Peyer's patch (tissue), 4 donors: Measurements from ENCODE around the gene DBX1. TPM values are rescaled to one million over a fixed set of nuclear protein-coding genes. Genes with fewer than 3 reads are reported as not detected.
A peak's percentile ranks its signal among the peaks of the same experiment; 100 is the strongest.

Source experiments
- DNase-seq, 3 donors: peaks; one replicate each; pipeline ENCODE4 v3.0.0-alpha.2; 2017 to 2019
- H3K27ac ChIP-seq, 4 donors: fragments of 200-600 bp; sonication (generic); one replicate each; pipeline ENCODE4 v1.5.1; 2016 to 2019
- H3K27me3 ChIP-seq, 2 donors: fragments of 200-600 bp; sonication (generic); one replicate each; pipeline ENCODE4 v1.5.1; 2019
- H3K36me3 ChIP-seq, 3 donors: fragments of 200-600 bp; sonication (generic); one replicate each; pipeline ENCODE4 v1.5.1; 2016 to 2019
- H3K4me1 ChIP-seq, 4 donors: fragments of 200-600 bp; sonication (generic); one replicate each; pipeline ENCODE4 v1.5.1; 2016 to 2019
- H3K4me3 ChIP-seq, 4 donors: fragments of 200-600 bp; sonication (generic); 1 replicate in 3 of 4; 2 replicates in 1 of 4; pipeline ENCODE4 v1.5.1; 2016 to 2019; ENCODE audit warnings: mild to moderate bottlenecking in 1 of 4
- H3K9me3 ChIP-seq, 4 donors: fragments of 200-600 bp; sonication (generic); one replicate each; pipeline ENCODE4 v1.5.1; 2016 to 2019; ENCODE audit warnings: mild to moderate bottlenecking in 1 of 4
- CTCF ChIP-seq, 6 experiments: fragments of 450-650 bp in 4 of 6; fragments of 200-600 bp in 2 of 6; sonication (generic) in 1 of 6; IDR thresholded peaks; one replicate each; pipeline ENCODE4 v1.5.1; 2017 to 2019; ENCODE audit warnings: antibody characterized with exemption in 6 of 6, mild to moderate bottlenecking in 3 of 6, moderate library complexity in 1 of 6
- POLR2A ChIP-seq, 2 donors: fragments of 450-650 bp; IDR thresholded peaks; one replicate each; pipeline ENCODE4 v1.5.1; 2017; ENCODE audit warnings: antibody characterized with exemption in 2 of 2, mild to moderate bottlenecking in 2 of 2, moderate library complexity in 2 of 2
- total RNA-seq, 4 donors: library from RNA; depleted of rRNA; stranded (reverse); fragments of >200 nt; gene quantifications; one replicate each; pipeline ENCODE4 v1.1.0, GENCODE V29; 2016

DBX1 gene
- total RNA-seq, 4 donors from 2014 or later: not detected

- Histone ChIP-seq H3K4me1 (peaks cover 0 to 26% (median 0%) of the 10 kb centered on the region in 4 donors), H3K36me3 (no peaks in the 10 kb centered on the region), H3K27ac (no peak overlapping the region), H3K9me3 (peaks cover 0 to 8% (median 0%) of the 10 kb centered on the region in 4 donors), H3K27me3 (peaks cover 3 to 67% of the 10 kb centered on the region in 2 donors), H3K4me3 (no peak overlapping the region)
- no peak for TF ChIP-seq CTCF (IDR thresholded peaks at IDR 0.05)
- no peak for TF ChIP-seq POLR2A (IDR thresholded peaks at IDR 0.05)
- no peak for DNase-seq
These were observed 1.5 kb downstream of the DBX1 start for GRCh38 chr11:20158597-20159257.

GRCh38 chr11:20157728-20158127, 2.5 kb downstream of the DBX1 start:
- no peak overlapping the region for H3K4me3 ChIP-seq
- TF ChIP-seq CTCF (IDR thresholded peaks at IDR 0.05) (no peak), POLR2A (IDR thresholded peaks at IDR 0.05) (no peak)
- H3K4me1 ChIP-seq: peaks cover 0 to 16% (median 0%) of the 10 kb centered on the region in 4 donors
- H3K27ac ChIP-seq: no peak overlapping the region
- H3K36me3 ChIP-seq: no peaks in the 10 kb centered on the region
- peaks cover 0 to 8% (median 0%) of the 10 kb centered on the region in 4 donors for H3K9me3 ChIP-seq
- no peak for DNase-seq
- H3K27me3 ChIP-seq: peaks cover 3 to 60% of the 10 kb centered on the region in 2 donors

GRCh38 chr11:20156876-20157613, 3.2 kb downstream of the DBX1 start:
- Histone ChIP-seq H3K9me3 (peaks cover 0 to 8% (median 0%) of the 10 kb centered on the region in 4 donors), H3K4me1 (peaks cover 0 to 16% (median 0%) of the 10 kb centered on the region in 4 donors), H3K36me3 (no peaks in the 10 kb centered on the region), H3K27ac (no peak overlapping the region), H3K27me3 (peaks cover 3 to 53% of the 10 kb centered on the region in 2 donors), H3K4me3 (peak overlapping the region; percentile 30 to 44 (median 36))
- TF ChIP-seq POLR2A (IDR thresholded peaks at IDR 0.05) (no peak), CTCF (IDR thresholded peaks at IDR 0.05) (no peak)
- DNase-seq: peak in 2 of 3 donors; percentile 29 to 78

GRCh38 chr11:20156280-20156875, 3.9 kb downstream of the DBX1 start:
- H3K4me1 ChIP-seq: peaks cover 0 to 16% (median 0%) of the 10 kb centered on the region in 4 donors
- peaks cover 3 to 50% of the 10 kb centered on the region in 2 donors for H3K27me3 ChIP-seq
- no peak overlapping the region for H3K27ac ChIP-seq
- H3K4me3 ChIP-seq: peak overlapping the region; percentile 30 to 44 (median 36)
- peaks cover 0 to 8% (median 0%) of the 10 kb centered on the region in 4 donors for H3K9me3 ChIP-seq
- H3K36me3 ChIP-seq: no peaks in the 10 kb centered on the region
- TF ChIP-seq CTCF (IDR thresholded peaks at IDR 0.05): no peak
- no peak for TF ChIP-seq POLR2A (IDR thresholded peaks at IDR 0.05)
- peak; percentile 27 to 64 (median 46) for DNase-seq

- Histone ChIP-seq H3K4me3 (peak overlapping the region in 3 of 4 donors; percentile 30 to 44 (median 42)), H3K36me3 (no peaks in the 10 kb centered on the region), H3K4me1 (peaks cover 0 to 16% (median 0%) of the 10 kb centered on the region in 4 donors), H3K27ac (no peak overlapping the region), H3K27me3 (peaks cover 3 to 45% of the 10 kb centered on the region in 2 donors), H3K9me3 (peaks cover 0 to 8% (median 0%) of the 10 kb centered on the region in 4 donors)
- no peak for TF ChIP-seq CTCF (IDR thresholded peaks at IDR 0.05)
- TF ChIP-seq POLR2A (IDR thresholded peaks at IDR 0.05): no peak
- DNase-seq: no peak
These were observed 4.5 kb downstream of the DBX1 start for GRCh38 chr11:20155683-20156279.
